Camera-type eye (tissue), 1 donor: ENCODE results near the gene ARHGAP1. TPM values are rescaled to one million over a fixed set of nuclear protein-coding genes. Genes with fewer than 3 reads are reported as not detected.

Source experiments
- total RNA-seq: library from RNA; depleted of rRNA; stranded (reverse); fragments of >200 nt; gene quantifications from one replicate; pipeline ENCODE4 v1.2.3, GENCODE V29; 2014

ARHGAP1 gene
- 32.6 TPM for total RNA-seq

GRCh38 chr11:46700241-46701077, at the start of gene ARHGAP1, which contains the start of gene ZNF408:
Gene ARHGAP1, minus strand, starts transcription at chr11:46700619. Its CDS starts 4,512 bp downstream, at chr11:46696107.
Gene ZNF408, plus strand, starts transcription at chr11:46701031. Its CDS starts 17 bp downstream, at chr11:46701048.

GRCh38 chr11:46719048-46719542, 18.7 kb upstream of the ARHGAP1 start, which contains the start of gene F2:
Gene F2, plus strand, starts transcription at chr11:46719213. Its CDS starts 23 bp downstream, at chr11:46719236.

Other genes with a start within 250 kb of the ARHGAP1 start
- 52.5 TPM for gene AMBRA1, start 106.6 kb downstream of the ARHGAP1 start, total RNA-seq
- 4.4 TPM for gene HARBI1, start 83.4 kb downstream of the ARHGAP1 start, total RNA-seq
- gene ATG13, start 83.1 kb downstream of the ARHGAP1 start, total RNA-seq: 70.8 TPM
- 9.0 TPM for gene ZNF408, start 412 bp upstream of the ARHGAP1 start, total RNA-seq
- not detected for gene F2, start 18.6 kb upstream of the ARHGAP1 start, total RNA-seq
- 118 TPM for gene CKAP5, start 145.7 kb upstream of the ARHGAP1 start, total RNA-seq
- 31.1 TPM for gene LRP4, start 217.9 kb upstream of the ARHGAP1 start, total RNA-seq
- gene CSTPP1, start 236.1 kb upstream of the ARHGAP1 start, total RNA-seq: 54.5 TPM